ENCODE results near the gene WTIP.

- TF ChIP-seq CTCF (IDR thresholded peaks at IDR 0.05), result no peak
- no peak for TF ChIP-seq POLR2A (IDR thresholded peaks at IDR 0.05)
Observed at GRCh38 chr19:34525001-34525400, 43.4 kb downstream of the WTIP start.

All from body of pancreas (tissue), 4 donors.